IPS-11a (cell line): Measurements from ENCODE around the gene OXA1L.
A peak's percentile ranks its signal among the peaks of the same experiment; 100 is the strongest.
"Not testable (repeated sequence)": the region's sequence is repeated elsewhere in the genome, so short reads cannot be mapped to it uniquely, and the experiment has no call there.

Source experiments
- H3K4me3 ChIP-seq: one replicate; pipeline ENCODE4 v1.5.1; 2013; ENCODE audit warnings: low read depth, low read length, control low read depth

OXA1L gene

DNA sequence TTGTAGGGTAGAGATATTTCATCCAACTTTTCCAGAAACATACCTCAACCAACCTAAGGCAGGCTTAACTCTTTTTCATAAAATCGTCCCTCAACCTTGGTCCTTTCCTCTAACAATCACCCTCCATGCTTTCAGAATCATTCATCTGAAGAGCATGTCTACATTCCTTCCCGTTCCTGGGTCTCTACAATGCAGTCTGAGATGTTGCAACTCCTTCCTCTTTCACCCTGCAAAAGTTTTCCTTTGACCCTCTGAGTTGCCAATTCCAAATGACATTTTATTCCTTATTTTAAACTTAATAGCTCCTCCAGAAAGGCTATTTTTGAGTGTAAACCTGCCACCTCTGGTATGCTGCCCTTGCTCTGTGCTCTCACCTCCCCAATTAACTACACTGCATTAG, 32.0 kb downstream of the OXA1L start:
- no peak overlapping the region for H3K4me3 ChIP-seq

DNA sequence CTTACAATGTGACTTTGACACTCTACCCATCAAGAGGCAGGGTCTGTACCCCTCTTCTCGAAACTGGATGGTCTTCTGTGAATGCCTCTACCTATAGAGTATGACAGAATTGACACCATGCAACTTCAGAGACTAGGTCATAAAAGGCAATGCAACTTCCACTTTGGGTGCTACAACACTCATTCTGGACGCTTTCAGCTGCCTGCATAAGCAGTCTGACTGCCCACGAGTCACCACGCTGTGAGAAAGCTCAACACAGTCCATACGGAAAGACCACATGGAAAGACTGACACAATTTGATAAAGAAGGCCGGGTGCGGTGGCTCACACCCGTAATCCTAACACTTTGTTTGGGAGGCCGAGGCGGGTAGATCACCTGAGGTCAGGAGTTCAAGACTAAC, 33.9 kb downstream of the OXA1L start:
- no peak overlapping the region for H3K4me3 ChIP-seq

DNA sequence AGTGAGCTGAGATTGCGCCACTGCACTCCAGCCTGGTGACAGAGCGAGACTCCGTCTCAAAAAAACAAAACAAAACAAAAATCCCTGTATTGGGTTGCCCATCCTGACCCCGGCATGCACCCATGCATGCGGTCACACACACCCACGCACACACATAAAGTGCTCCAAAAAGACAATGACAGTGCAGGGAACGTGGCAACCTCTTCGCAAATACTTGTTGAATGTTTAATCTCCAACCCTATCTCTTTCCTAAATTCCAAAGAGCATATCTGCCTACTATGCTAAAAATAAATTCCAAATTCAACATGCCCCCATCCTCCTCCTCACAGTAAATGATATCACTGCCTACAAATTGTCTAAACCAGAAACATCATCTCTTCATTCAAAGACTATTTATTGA, 35.2 kb downstream of the OXA1L start:
- H3K4me3 ChIP-seq = no peak overlapping the region

DNA sequence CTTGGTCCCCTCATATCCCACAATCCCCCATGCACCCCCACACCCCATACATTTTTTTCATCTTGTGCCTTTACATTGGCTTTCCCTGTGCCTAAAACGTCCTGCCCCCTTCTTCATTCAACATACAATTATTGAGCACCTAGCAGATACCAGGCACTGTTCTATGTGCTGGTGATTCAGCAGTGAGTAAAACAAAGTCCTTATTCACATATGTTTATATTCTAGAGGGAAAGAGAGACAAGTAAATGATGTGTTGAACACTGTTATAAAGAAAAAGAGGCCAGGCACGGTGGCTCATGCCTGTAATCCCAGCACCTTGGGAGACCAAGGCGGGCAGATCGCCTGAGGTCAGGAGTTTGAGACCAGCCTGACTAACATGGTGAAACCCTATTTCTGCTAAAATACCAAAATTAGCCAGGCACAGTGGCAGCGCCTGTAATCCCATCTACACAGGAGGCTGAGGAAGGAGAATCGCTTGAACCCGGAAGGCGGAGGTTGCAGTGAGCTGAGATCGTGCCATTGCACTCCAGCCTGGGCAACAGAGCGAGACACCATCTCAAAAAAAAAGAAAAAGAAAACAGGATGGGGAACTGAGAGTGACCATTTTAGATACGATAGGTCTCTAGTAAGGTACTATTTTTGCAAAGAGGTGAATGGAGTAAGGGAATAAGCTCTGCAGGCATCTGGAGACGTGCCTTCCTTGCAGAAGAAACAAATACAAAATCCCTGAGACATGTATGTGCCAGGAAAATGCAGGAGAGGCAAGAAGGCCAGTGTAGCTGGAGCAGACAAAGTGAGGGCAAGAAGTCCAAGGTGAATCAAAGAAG, 36.6 kb downstream of the OXA1L start:
- H3K4me3 ChIP-seq = no peak overlapping the region

DNA sequence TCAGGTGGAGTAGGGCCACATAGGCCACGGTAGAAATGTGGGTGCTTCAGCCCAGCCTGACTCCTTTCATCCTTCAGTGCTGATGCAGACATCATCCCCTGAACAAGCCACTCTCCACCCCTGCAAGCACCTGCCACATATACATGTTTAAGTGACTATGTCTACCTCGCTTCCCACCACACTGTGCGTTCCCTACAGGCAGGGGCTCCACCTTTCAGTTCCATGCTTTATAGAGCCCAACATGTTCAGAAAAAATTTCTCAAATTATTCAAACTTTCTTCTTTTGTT, 37.1 kb downstream of the OXA1L start:
- H3K4me3 ChIP-seq = no peak overlapping the region

DNA sequence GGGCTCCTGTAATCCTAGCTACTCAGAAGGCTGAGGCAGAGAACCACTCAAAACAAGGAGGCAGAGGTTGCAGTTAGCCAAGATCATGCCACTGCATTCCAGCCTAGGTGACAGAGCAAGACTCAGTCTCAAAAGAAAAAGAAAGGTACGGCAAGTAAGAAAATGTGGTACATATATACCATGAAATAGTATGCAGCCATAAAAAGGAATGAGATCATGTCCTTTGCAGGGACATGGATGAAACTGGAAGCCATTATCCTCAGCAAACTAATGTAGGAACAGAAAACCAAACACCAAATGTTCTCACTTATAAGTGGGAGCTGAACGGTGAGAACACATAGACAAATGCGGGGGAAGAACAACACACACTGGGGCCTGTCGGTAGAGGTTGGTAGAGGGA, 38.7 kb downstream of the OXA1L start:
- not testable (repeated sequence) for H3K4me3 ChIP-seq

DNA sequence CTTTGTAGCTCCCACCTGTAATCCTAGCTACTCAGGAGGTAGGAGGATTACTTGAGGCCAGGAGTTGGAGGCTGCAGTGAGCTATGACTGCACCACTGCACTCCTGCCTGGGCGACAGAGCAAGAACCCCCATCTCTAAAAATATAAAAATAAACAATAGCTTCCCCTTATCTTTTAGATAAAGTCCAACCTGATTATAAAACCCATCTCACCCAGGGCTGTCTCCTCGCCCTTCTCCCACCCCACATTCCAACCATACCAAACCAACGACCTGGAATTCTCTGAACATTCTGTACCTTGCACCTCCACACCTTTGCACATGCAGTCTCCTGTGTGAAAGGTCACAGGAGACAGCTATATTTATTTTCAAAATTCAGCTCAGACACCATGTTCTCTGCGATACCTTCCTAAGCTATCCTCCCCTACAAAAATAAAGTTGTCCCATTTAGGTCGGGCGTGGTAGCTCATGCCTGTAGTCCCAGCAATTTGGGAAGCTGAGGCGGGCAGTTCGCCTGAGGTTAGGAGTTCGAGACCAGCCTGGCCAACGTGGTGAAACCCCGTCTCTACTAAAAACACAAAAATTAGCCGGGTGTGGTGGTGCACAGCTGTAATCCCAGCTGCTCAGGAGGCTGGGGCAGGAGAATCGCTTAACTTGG, 41.1 kb downstream of the OXA1L start:
- H3K4me3 ChIP-seq = no peak overlapping the region

DNA sequence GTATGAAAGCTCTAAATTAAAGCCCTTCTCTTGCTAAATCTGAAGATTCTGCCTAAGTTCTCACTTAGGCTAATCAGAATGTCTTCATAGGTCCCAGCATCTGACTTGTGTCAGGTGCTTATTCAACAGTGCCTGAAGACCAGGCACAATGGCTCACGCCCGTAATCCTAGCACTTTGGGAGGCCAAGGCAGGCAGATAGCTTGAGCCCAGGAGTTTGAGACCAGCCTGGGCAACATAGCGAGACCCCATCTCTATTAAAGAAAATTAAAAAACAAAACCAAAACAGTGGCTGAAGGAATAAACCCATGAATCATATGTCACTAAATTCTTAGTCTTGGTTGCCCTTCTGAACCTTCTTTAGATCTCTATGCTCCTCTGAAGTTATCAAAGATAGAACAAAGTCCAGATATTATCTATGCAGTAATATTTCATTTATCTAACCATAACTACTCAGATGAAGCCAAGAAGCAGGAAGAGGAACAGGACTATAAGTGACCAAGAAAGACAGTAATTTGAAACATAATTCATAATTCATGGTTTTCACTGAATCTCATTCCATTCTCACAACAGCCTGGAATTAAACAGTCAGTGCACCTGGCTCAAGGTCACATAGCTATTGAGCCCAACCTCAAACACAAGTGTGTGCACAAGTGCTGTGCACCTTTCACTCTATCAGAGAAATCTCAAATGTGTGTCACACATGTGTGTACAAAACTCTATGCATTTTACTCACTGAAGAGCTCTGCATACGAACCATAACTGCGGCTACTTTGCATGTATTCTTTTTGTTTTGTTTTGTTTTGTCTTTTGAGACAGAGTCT, 42.1 kb downstream of the OXA1L start:
- no peak overlapping the region for H3K4me3 ChIP-seq

DNA sequence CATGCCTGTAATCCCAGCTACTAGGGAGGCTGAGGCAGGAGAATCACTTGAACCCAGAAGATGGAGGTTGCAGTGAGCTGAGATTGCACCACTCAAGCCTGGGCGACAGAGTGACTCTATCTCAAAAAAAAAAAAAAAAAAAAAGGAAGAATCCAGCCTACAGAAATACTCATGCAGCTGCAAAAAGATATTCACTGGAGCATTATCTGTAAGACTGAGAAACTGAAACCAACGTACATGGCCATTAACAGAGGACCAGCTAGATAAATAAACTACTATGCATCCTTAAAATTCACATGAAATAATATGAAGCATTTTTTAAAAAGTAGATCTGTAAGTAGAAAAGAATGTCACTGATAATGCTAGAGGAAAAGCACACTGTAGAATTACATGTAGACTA, 45.2 kb downstream of the OXA1L start:
- no peak overlapping the region for H3K4me3 ChIP-seq

DNA sequence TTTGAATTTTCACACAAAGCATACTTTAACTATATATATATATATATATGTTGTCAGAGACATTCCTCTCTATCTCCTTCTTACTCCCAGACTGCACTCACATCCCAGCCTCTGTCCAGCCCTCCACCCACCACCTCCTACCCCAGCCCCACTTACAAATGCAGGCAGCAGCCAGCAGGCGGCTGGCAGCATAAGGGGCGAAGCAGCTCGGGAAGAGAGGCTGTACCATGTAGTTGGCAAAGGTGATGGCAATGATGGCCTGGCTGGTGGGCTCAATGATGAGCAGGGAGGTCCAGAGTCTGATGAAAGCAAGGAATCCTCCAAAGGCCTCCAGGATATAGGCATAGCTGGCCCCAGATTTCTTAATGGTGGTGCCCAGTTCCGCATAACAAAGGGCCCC, 46.3 kb downstream of the OXA1L start:
- H3K4me3 ChIP-seq = no peak overlapping the region

DNA sequence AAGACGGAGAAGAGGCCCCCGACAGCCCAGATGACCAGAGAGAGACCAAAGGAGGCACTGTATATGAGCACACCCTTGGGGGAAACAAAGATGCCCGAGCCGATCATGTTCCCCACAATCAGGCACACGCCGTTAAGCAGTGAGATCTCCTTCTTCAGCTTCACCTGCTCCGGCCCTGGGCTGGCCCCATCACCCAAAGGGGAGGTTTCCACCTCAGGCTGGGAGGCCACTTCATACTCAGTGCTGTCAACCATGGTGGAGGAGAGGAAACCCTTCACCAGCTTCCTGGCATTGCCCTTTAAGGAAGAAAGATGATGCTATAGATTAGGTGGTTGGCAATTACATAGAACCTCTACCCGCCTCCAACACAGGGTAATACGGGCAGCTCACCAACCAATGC, 46.7 kb downstream of the OXA1L start:
- no peak overlapping the region for H3K4me3 ChIP-seq

DNA sequence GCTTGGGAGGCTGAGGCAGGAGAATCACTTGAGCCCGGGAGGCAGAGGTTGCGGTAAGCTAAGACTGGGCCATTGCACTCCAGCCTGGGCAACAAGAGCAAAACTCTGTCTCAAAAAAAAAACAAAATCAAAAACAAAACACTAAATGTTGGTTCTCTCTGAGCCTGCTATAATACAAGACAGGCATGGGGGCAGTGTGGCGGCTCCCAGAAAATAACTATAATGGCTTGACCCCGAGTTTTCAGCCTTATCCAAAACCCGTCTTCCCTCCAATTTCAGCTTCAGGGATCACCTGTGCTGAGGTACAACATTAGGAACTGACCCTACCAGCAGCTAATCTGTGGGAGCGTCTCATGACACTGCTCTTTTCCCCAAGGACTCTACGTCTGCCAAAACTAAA, 47.9 kb downstream of the OXA1L start:
- H3K4me3 ChIP-seq = no peak overlapping the region

DNA sequence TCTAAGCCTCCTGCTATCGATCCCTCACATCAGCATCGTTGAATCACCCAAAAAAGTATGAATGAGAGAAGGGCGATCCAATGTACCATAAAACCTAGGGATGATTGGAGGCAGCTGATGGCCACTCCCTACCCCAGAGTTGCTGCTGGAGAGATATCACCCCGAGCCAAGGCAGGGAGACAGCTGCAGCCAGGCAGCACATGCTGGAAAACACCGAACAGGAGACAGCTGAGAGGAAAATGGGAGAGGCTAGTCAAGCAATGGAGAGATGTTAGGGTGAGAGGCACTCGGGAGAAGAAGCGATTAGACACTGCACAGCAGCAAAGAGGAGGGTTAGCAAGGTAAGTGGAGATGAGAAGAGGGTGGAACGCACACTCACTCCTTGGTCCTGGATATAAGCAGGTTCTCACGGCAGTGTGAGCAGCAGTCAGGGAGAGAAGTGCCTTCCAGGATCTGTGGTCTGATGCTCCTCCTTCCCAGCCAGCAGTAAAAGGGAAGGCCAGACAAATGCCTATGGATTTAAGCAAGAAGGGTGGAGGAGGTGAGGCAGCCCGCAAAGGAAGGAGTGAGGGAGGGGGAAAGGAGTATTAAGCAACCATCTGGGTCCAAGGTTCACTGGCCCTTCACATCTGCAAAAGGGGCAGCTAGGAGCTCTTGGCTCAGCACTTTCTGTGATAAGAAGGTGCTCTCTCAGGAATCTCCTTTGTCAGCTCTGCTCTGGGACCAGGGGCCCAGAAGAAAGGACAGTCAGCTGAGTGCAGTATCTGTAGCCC, 48.6 kb downstream of the OXA1L start, which contains the start of gene SLC7A7:
Gene SLC7A7, minus strand, starts transcription at position 495 of the 773 bp plus-strand sequence. CDS start 2,037 bp downstream, outside the sequence.
- no peak within 1 kb of the TSS for H3K4me3 ChIP-seq

DNA sequence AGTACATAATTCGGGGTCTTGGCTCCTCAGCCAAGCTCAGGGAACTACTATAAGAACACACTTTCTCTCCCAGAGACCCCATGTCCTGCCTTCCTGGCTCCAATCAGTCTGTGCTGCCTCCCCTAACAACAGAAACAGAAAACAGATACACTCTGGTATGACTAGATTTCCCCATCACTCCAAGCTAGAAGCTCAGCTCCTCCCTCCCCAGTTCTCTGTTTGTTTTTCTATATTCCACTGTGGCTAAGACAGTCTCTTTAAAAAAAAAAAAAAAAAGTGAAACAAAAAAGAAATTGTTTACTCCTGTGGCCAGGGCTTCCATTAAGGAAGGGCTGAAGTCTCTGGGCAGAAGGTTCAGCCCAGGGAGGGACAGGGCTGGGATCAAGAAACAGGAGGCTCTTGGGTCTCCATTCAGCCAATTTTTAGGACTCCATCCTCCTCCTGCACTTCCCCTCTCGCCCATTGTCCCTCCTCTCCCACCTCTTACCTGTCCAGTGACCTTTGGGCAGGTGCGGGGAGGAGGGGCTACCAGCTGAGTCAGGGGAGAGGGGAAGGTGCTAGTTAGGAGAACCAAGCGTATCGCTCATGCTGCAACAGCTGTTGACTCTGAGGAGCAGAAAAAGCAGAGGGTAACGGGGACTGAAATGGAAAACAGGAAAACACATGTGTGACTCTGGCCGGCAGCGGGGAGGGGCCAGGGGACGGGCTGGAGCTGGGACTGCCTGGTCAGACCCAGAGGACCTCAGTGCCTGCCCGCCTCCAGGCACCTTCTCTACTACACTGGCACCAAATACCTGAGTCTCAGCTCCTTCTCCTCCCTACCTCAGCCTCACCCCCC, 52.9 kb downstream of the OXA1L start:
- H3K4me3 ChIP-seq = no peak overlapping the region

DNA sequence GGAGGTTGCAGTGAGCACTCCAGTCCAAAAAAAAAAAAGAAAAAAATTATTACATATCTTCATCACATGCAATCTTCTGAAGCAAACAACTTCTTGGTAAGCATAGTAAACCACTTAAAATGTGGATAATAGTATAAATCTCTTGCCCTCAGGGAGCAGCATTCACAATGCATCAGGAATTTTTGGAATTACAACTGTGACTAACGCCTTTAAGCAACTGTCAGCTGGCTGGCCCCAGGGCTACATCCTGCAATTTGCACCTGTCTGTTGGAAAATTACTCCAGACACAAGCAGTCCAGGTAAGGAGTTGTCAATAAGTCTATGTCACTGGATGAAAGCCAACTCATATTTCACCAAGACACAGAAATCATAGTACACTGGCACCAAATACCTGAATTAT, 54.2 kb downstream of the OXA1L start:
- H3K4me3 ChIP-seq = no peak overlapping the region

DNA sequence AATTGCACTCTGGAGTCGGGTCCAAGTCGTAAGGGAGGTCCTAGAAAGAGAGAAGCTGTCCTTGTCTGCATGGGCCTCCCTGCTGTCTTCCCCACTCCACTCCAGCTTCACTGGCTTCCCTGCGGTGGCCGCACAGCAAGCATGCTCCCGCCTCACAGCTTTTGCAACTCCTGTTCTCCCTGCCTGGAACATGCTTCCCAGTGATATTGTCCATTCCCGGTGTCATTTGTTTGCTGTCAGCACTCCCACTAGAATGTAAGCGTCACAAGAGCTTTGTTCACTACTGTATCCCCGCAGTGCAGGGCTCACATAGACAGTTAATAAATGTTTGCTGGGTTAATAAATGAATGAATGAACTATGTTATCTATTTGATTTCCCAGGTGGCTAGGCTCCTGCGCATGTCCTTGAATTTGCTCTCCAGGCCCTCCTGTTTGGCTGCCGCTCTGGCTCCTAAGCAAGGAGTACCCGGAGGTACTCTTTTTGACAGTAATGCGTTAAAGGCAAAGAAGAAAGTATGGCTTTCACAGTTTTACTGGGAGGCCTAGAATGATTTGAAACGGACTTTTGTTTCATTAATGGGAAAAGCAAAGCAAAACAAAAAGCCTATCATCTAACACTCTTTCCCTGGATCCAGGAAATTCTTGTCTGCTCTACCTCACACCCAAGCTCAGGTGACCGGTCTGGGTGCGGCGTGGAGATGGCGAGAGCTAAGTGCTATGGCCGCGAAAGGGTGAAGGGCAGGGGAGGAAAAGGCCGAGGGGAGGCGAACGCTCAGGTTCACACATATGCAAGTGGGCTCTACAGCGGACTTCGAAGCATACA, 54.9 kb downstream of the OXA1L start:
- H3K4me3 ChIP-seq = peak overlapping the region; percentile 45

DNA sequence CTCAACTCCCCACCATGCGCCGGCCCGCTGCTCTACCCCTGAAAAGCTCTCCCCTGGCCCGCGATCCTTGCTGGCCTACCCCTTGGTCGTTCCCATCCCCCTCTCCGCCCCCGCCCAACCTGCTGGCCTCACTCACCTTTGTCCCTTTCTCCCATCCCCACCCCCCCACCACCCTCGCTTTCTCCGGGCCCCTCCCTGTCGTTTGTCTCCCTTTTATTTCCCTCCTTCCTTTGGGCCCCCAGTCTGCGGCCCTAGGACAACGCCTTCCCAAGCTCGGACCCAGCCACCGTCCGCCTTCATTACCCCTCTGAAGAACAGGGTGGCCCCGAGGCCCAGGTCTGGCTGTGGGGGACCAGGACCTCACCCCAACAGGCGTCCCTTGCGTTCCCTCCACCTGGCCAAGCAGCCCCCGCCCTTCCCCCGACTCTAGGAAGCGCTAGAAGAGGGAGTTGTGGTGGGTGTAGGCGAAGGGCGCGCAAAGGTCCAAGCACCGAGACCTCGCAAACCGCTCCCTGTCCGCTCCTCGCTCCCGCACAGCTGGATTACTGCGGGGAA, 55.6 kb downstream of the OXA1L start:
- H3K4me3 ChIP-seq = peak overlapping the region; percentile 78
